ENCODE data around the gene PHLDA3. TPM values are rescaled to one million over a fixed set of nuclear protein-coding genes. Genes with fewer than 3 reads are reported as not detected.
"Not testable (repeated sequence)": the region's sequence is repeated elsewhere in the genome, so short reads cannot be mapped to it uniquely, and the experiment has no call there.

PHLDA3 gene
- total RNA-seq, 1 donor from 2014 or later, result 21.2 TPM

- Mint-ChIP-seq H3K27me3 (peaks cover 65% of the 10 kb centered on the region), H3K4me1 (ENCODE audit: low read depth) (peaks cover 4% of the 10 kb centered on the region), H3K4me3 (ENCODE audit: low read depth) (no peak overlapping the region), H3K9me3 (ENCODE audit: low read depth) (no peaks in the 10 kb centered on the region), H3K27ac (no peak overlapping the region), H3K36me3 (ENCODE audit: insufficient read depth) (no peaks in the 10 kb centered on the region)
- no peak for TF ChIP-seq CTCF (IDR thresholded peaks at IDR 0.05; ENCODE audit: unreplicated experiment)
- DNase-seq (ENCODE audit: low spot score, unreplicated experiment), result no peak
These were observed 7.8 kb upstream of the PHLDA3 start for GRCh38 chr1:201476670-201477344.

GRCh38 chr1:201475915-201476669, 7.1 kb upstream of the PHLDA3 start:
- TF ChIP-seq CTCF (IDR thresholded peaks at IDR 0.05; ENCODE audit: unreplicated experiment), result no peak
- Mint-ChIP-seq H3K9me3 (ENCODE audit: low read depth) (no peaks in the 10 kb centered on the region), H3K36me3 (ENCODE audit: insufficient read depth) (no peaks in the 10 kb centered on the region), H3K4me1 (ENCODE audit: low read depth) (peaks cover 2% of the 10 kb centered on the region), H3K27me3 (peaks cover 66% of the 10 kb centered on the region), H3K27ac (no peak overlapping the region), H3K4me3 (ENCODE audit: low read depth) (no peak overlapping the region)
- DNase-seq (ENCODE audit: low spot score, unreplicated experiment), result no peak

GRCh38 chr1:201475130-201475529, 6.1 kb upstream of the PHLDA3 start:
- Mint-ChIP-seq H3K27ac (no peak overlapping the region), H3K4me3 (ENCODE audit: low read depth) (no peak overlapping the region), H3K36me3 (ENCODE audit: insufficient read depth) (no peaks in the 10 kb centered on the region), H3K27me3 (peaks cover 66% of the 10 kb centered on the region), H3K9me3 (ENCODE audit: low read depth) (no peaks in the 10 kb centered on the region), H3K4me1 (ENCODE audit: low read depth) (peaks cover 1% of the 10 kb centered on the region)
- no peak for TF ChIP-seq CTCF (IDR thresholded peaks at IDR 0.05; ENCODE audit: unreplicated experiment)
- no peak for DNase-seq (ENCODE audit: low spot score, unreplicated experiment)

GRCh38 chr1:201473296-201473695, 4.3 kb upstream of the PHLDA3 start:
- DNase-seq (ENCODE audit: low spot score, unreplicated experiment), result no peak
- Mint-ChIP-seq H3K36me3 (ENCODE audit: insufficient read depth) (no peaks in the 10 kb centered on the region), H3K9me3 (ENCODE audit: low read depth) (no peaks in the 10 kb centered on the region), H3K4me1 (ENCODE audit: low read depth) (peaks cover 5% of the 10 kb centered on the region), H3K4me3 (ENCODE audit: low read depth) (no peak overlapping the region), H3K27ac (no peak overlapping the region), H3K27me3 (peaks cover 60% of the 10 kb centered on the region)
- no peak for TF ChIP-seq CTCF (IDR thresholded peaks at IDR 0.05; ENCODE audit: unreplicated experiment)

- DNase-seq (ENCODE audit: low spot score, unreplicated experiment); H3K4me3 Mint-ChIP-seq (ENCODE audit: low read depth); H3K9me3 Mint-ChIP-seq (ENCODE audit: low read depth); H3K36me3 Mint-ChIP-seq (ENCODE audit: insufficient read depth); H3K27ac Mint-ChIP-seq: not testable (repeated sequence)
- Mint-ChIP-seq H3K27me3 (peaks cover 54% of the 10 kb centered on the region), H3K4me1 (ENCODE audit: low read depth) (peaks cover 12% of the 10 kb centered on the region)
These were observed 3.3 kb upstream of the PHLDA3 start for GRCh38 chr1:201472321-201472720.
